Measurements from ENCODE around the gene IPO5.

The IPO5 gene

GRCh38 chr13:97921176-97921816 lies 32.2 kb upstream of the IPO5 start:
- Histone ChIP-seq H3K36me3 (ENCODE audit: control insufficient read depth in 4 of 4, insufficient read depth in 4 of 4, low read length in 3 of 4) (no peaks in the 10 kb centered on the region), H3K27ac (ENCODE audit: insufficient read depth in 1 of 2, low read depth in 1 of 2, low read length in 2 of 2, poor library complexity in 1 of 2, severe bottlenecking in 2 of 2) (no peak overlapping the region), H3K4me1 (ENCODE audit: control extremely low read depth in 1 of 4, control insufficient read depth in 4 of 4, insufficient read depth in 4 of 4, low read length in 3 of 4) (no peaks in the 10 kb centered on the region), H3K27me3 (replicated peaks in 2 of 5; ENCODE audit: control insufficient read depth in 4 of 5, insufficient read depth in 5 of 5, low read length in 4 of 5) (no peaks in the 10 kb centered on the region), H3K9me3 (ENCODE audit: control extremely low read depth in 1 of 5, control insufficient read depth in 4 of 5, insufficient read depth in 2 of 5, low read depth in 1 of 5, low read length in 4 of 5) (peaks cover 0 to 2% (median 0%) of the 10 kb centered on the region in 5 experiments), H3K4me3 (ENCODE audit: control insufficient read depth in 1 of 7, extremely low read depth in 1 of 7, insufficient read depth in 4 of 7, low read depth in 2 of 7, low read length in 6 of 7) (no peak overlapping the region)
- ChIA-PET CTCF (no interaction called here), POLR2A (no interaction called here)
- 93% methylated on average over 5 of the region's 6 CpGs for WGBS (ENCODE audit: insufficient coverage)
- DNase-seq = no peak

- Histone ChIP-seq H3K4me1 (ENCODE audit: control extremely low read depth in 1 of 4, control insufficient read depth in 4 of 4, insufficient read depth in 4 of 4, low read length in 3 of 4) (no peaks in the 10 kb centered on the region), H3K27ac (ENCODE audit: insufficient read depth in 1 of 2, low read depth in 1 of 2, low read length in 2 of 2, poor library complexity in 1 of 2, severe bottlenecking in 2 of 2) (no peak overlapping the region), H3K9me3 (ENCODE audit: control extremely low read depth in 1 of 5, control insufficient read depth in 4 of 5, insufficient read depth in 2 of 5, low read depth in 1 of 5, low read length in 4 of 5) (no peaks in the 10 kb centered on the region), H3K4me3 (ENCODE audit: control insufficient read depth in 1 of 7, extremely low read depth in 1 of 7, insufficient read depth in 4 of 7, low read depth in 2 of 7, low read length in 6 of 7) (no peak overlapping the region), H3K36me3 (ENCODE audit: control insufficient read depth in 4 of 4, insufficient read depth in 4 of 4, low read length in 3 of 4) (no peaks in the 10 kb centered on the region), H3K27me3 (replicated peaks in 2 of 5; ENCODE audit: control insufficient read depth in 4 of 5, insufficient read depth in 5 of 5, low read length in 4 of 5) (peaks cover 0 to 2% (median 0%) of the 10 kb centered on the region in 5 experiments)
- no peak for DNase-seq
- POLR2A ChIA-PET = no interaction called here
- WGBS (ENCODE audit: insufficient coverage) = 80% methylated on average over 1 of the region's 1 CpG
- CTCF ChIA-PET = no interaction called here
Observed at GRCh38 chr13:97928301-97928700, 25.2 kb upstream of the IPO5 start.

DNA sequence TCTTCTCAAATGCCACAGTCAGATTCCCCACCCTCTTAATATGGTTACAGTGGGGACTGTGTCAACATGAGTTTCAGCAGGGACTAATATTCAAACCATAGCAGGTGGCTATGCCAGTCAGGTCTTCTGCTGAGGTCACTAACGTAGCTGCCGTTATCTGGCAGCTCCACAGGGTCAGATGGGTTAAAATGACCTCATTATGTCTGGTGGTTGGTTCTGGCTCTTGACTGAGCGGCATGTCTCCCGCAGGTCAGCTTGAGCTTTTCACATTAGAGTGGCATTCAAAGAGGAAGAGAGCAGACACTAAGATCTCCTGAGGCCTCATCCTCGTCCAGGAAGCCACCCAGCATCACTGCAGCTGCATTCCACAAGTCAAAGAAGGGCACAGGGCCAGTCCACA lies 21.4 kb upstream of the IPO5 start:
- Histone ChIP-seq H3K27ac (ENCODE audit: insufficient read depth in 1 of 2, low read depth in 1 of 2, low read length in 2 of 2, poor library complexity in 1 of 2, severe bottlenecking in 2 of 2) (no peak overlapping the region), H3K4me1 (ENCODE audit: control extremely low read depth in 1 of 4, control insufficient read depth in 4 of 4, insufficient read depth in 4 of 4, low read length in 3 of 4) (no peaks in the 10 kb centered on the region), H3K9me3 (ENCODE audit: control extremely low read depth in 1 of 5, control insufficient read depth in 4 of 5, insufficient read depth in 2 of 5, low read depth in 1 of 5, low read length in 4 of 5) (no peaks in the 10 kb centered on the region), H3K4me3 (ENCODE audit: control insufficient read depth in 1 of 7, extremely low read depth in 1 of 7, insufficient read depth in 4 of 7, low read depth in 2 of 7, low read length in 6 of 7) (no peak overlapping the region), H3K27me3 (replicated peaks in 2 of 5; ENCODE audit: control insufficient read depth in 4 of 5, insufficient read depth in 5 of 5, low read length in 4 of 5) (peaks cover 0 to 2% (median 0%) of the 10 kb centered on the region in 5 experiments), H3K36me3 (ENCODE audit: control insufficient read depth in 4 of 4, insufficient read depth in 4 of 4, low read length in 3 of 4) (no peaks in the 10 kb centered on the region)
- ChIA-PET CTCF (no interaction called here), POLR2A (no interaction called here)
- WGBS (ENCODE audit: insufficient coverage) = 100% methylated on average over 5 of the region's 5 CpGs
- DNase-seq = no peak

DNA sequence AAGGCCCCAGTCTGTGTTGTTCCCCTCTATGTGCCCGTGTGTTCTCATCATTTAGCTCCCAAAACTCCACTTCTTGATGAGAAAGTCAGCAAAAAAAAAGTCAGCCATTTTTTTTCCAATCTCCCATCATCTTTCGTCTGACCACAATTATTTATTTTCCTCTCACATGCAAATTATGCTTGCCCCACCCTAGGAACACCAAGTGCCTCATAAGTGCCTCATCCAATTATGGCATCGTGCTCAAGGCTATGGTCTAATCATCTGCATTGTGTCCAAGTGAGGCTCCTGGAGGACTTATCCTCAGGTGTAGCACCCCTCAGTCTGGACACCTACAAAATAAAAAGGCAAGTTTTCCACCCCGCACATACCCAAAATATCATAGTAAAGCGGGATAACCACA lies 20.8 kb upstream of the IPO5 start:
- WGBS (ENCODE audit: insufficient coverage) = 93% methylated on average over 5 of the region's 5 CpGs
- H3K9me3 ChIP-seq (ENCODE audit: control extremely low read depth in 1 of 5, control insufficient read depth in 4 of 5, insufficient read depth in 2 of 5, low read depth in 1 of 5, low read length in 4 of 5) = no peaks in the 10 kb centered on the region
- DNase-seq = no peak
- no peak overlapping the region for H3K4me3 ChIP-seq (ENCODE audit: control insufficient read depth in 1 of 7, extremely low read depth in 1 of 7, insufficient read depth in 4 of 7, low read depth in 2 of 7, low read length in 6 of 7)
- H3K4me1 ChIP-seq (ENCODE audit: control extremely low read depth in 1 of 4, control insufficient read depth in 4 of 4, insufficient read depth in 4 of 4, low read length in 3 of 4) = no peaks in the 10 kb centered on the region
- H3K27me3 ChIP-seq (replicated peaks in 2 of 5; ENCODE audit: control insufficient read depth in 4 of 5, insufficient read depth in 5 of 5, low read length in 4 of 5) = peaks cover 0 to 2% (median 0%) of the 10 kb centered on the region in 5 experiments
- CTCF ChIA-PET = no interaction called here
- H3K27ac ChIP-seq (ENCODE audit: insufficient read depth in 1 of 2, low read depth in 1 of 2, low read length in 2 of 2, poor library complexity in 1 of 2, severe bottlenecking in 2 of 2) = no peak overlapping the region
- POLR2A ChIA-PET = no interaction called here
- no peaks in the 10 kb centered on the region for H3K36me3 ChIP-seq (ENCODE audit: control insufficient read depth in 4 of 4, insufficient read depth in 4 of 4, low read length in 3 of 4)

DNA sequence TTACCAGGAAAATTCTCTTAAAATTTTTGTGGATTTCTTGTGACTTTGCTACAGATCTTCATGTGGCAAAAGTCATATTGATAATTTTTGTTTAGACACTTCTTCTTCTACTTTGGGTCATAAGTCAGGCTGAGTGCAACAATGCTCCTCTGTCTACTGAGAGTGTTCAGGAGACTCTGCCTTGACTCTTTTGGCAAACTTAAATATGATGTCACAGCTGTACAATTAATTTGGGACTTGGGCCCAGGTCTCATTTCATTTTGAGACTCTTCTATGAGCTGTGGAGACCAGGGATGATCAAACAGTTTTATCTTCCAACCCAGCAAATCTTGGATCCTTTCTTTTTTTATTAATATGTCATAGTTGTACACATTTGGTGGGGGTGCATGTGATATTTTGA lies 19.7 kb upstream of the IPO5 start:
- Histone ChIP-seq H3K27me3 (replicated peaks in 2 of 5; ENCODE audit: control insufficient read depth in 4 of 5, insufficient read depth in 5 of 5, low read length in 4 of 5) (peaks cover 0 to 2% (median 2%) of the 10 kb centered on the region in 5 experiments), H3K9me3 (ENCODE audit: control extremely low read depth in 1 of 5, control insufficient read depth in 4 of 5, insufficient read depth in 2 of 5, low read depth in 1 of 5, low read length in 4 of 5) (no peaks in the 10 kb centered on the region), H3K36me3 (ENCODE audit: control insufficient read depth in 4 of 4, insufficient read depth in 4 of 4, low read length in 3 of 4) (no peaks in the 10 kb centered on the region), H3K4me3 (ENCODE audit: control insufficient read depth in 1 of 7, extremely low read depth in 1 of 7, insufficient read depth in 4 of 7, low read depth in 2 of 7, low read length in 6 of 7) (no peak overlapping the region), H3K4me1 (ENCODE audit: control extremely low read depth in 1 of 4, control insufficient read depth in 4 of 4, insufficient read depth in 4 of 4, low read length in 3 of 4) (no peaks in the 10 kb centered on the region), H3K27ac (ENCODE audit: insufficient read depth in 1 of 2, low read depth in 1 of 2, low read length in 2 of 2, poor library complexity in 1 of 2, severe bottlenecking in 2 of 2) (no peak overlapping the region)
- CTCF ChIA-PET = no interaction called here
- no peak for DNase-seq
- POLR2A ChIA-PET = no interaction called here

GRCh38 chr13:97934590-97934989 lies 18.9 kb upstream of the IPO5 start:
- Histone ChIP-seq H3K4me1 (ENCODE audit: control extremely low read depth in 1 of 4, control insufficient read depth in 4 of 4, insufficient read depth in 4 of 4, low read length in 3 of 4) (no peaks in the 10 kb centered on the region), H3K27ac (ENCODE audit: insufficient read depth in 1 of 2, low read depth in 1 of 2, low read length in 2 of 2, poor library complexity in 1 of 2, severe bottlenecking in 2 of 2) (no peak overlapping the region), H3K4me3 (ENCODE audit: control insufficient read depth in 1 of 7, extremely low read depth in 1 of 7, insufficient read depth in 4 of 7, low read depth in 2 of 7, low read length in 6 of 7) (no peak overlapping the region), H3K36me3 (ENCODE audit: control insufficient read depth in 4 of 4, insufficient read depth in 4 of 4, low read length in 3 of 4) (no peaks in the 10 kb centered on the region), H3K27me3 (replicated peaks in 2 of 5; ENCODE audit: control insufficient read depth in 4 of 5, insufficient read depth in 5 of 5, low read length in 4 of 5) (peaks cover 0 to 2% (median 0%) of the 10 kb centered on the region in 5 experiments), H3K9me3 (ENCODE audit: control extremely low read depth in 1 of 5, control insufficient read depth in 4 of 5, insufficient read depth in 2 of 5, low read depth in 1 of 5, low read length in 4 of 5) (no peaks in the 10 kb centered on the region)
- 95% methylated on average over 4 of the region's 5 CpGs for whole genome bisulfite sequencing (ENCODE audit: insufficient coverage)
- ChIA-PET CTCF (no interaction called here), POLR2A (no interaction called here)
- DNase-seq = peak in 1 of 3 donors; percentile 1

- Histone ChIP-seq H3K27me3 (replicated peaks in 2 of 5; ENCODE audit: control insufficient read depth in 4 of 5, insufficient read depth in 5 of 5, low read length in 4 of 5) (peaks cover 0 to 2% (median 0%) of the 10 kb centered on the region in 5 experiments), H3K4me3 (ENCODE audit: control insufficient read depth in 1 of 7, extremely low read depth in 1 of 7, insufficient read depth in 4 of 7, low read depth in 2 of 7, low read length in 6 of 7) (no peak overlapping the region), H3K27ac (ENCODE audit: insufficient read depth in 1 of 2, low read depth in 1 of 2, low read length in 2 of 2, poor library complexity in 1 of 2, severe bottlenecking in 2 of 2) (no peak overlapping the region), H3K9me3 (ENCODE audit: control extremely low read depth in 1 of 5, control insufficient read depth in 4 of 5, insufficient read depth in 2 of 5, low read depth in 1 of 5, low read length in 4 of 5) (no peaks in the 10 kb centered on the region), H3K4me1 (ENCODE audit: control extremely low read depth in 1 of 4, control insufficient read depth in 4 of 4, insufficient read depth in 4 of 4, low read length in 3 of 4) (no peaks in the 10 kb centered on the region), H3K36me3 (ENCODE audit: control insufficient read depth in 4 of 4, insufficient read depth in 4 of 4, low read length in 3 of 4) (no peaks in the 10 kb centered on the region)
- no CpG with 5 or more reads among the region's 2 CpGs for WGBS (ENCODE audit: insufficient coverage)
- POLR2A ChIA-PET = no interaction called here
- CTCF ChIA-PET = no interaction called here
- peak in 1 of 3 donors; percentile 6 for DNase-seq
Observed at GRCh38 chr13:97935071-97935470, 18.4 kb upstream of the IPO5 start.
